Activated naive CD4-positive, alpha-beta T cell treated with anti-CD3 and anti-CD28 coated beads, Interleukin-2, amount 10 ng/mL, durations not matched to agents 7 days and 5 days (primary cell): ENCODE data around the gene LYRM4.

Experiments used
- CTCF ChIA-PET: fragments of 350-600 bp; sonication (Branson Sonifier 250); formaldehyde crosslinking; loops from one replicate; lab custom pipeline; 2021; ENCODE audit warnings: antibody characterized with exemption; lab: Charles Lee
- DNase-seq: peaks from one replicate; pipeline ENCODE4 v3.0.0-alpha.2; 2020
- H3K27ac Mint-ChIP-seq: one replicate; pipeline ENCODE4 v1.8.0; 2021; ENCODE audit warnings: mild to moderate bottlenecking, moderate library complexity, mixed read lengths
- H3K27me3 Mint-ChIP-seq: one replicate; pipeline ENCODE4 v1.8.0; 2021; ENCODE audit warnings: mild to moderate bottlenecking, mixed read lengths
- H3K36me3 Mint-ChIP-seq: one replicate; pipeline ENCODE4 v1.8.0; 2021; ENCODE audit warnings: mixed read lengths
- H3K4me1 Mint-ChIP-seq: one replicate; pipeline ENCODE4 v1.8.0; 2021; ENCODE audit warnings: mixed read lengths
- H3K4me3 Mint-ChIP-seq: one replicate; pipeline ENCODE4 v1.8.0; 2021; ENCODE audit warnings: mild to moderate bottlenecking, moderate library complexity, mixed read lengths
- H3K9me3 Mint-ChIP-seq: one replicate; pipeline ENCODE4 v1.8.0; 2021; ENCODE audit warnings: mixed read lengths

Gene LYRM4

DNA sequence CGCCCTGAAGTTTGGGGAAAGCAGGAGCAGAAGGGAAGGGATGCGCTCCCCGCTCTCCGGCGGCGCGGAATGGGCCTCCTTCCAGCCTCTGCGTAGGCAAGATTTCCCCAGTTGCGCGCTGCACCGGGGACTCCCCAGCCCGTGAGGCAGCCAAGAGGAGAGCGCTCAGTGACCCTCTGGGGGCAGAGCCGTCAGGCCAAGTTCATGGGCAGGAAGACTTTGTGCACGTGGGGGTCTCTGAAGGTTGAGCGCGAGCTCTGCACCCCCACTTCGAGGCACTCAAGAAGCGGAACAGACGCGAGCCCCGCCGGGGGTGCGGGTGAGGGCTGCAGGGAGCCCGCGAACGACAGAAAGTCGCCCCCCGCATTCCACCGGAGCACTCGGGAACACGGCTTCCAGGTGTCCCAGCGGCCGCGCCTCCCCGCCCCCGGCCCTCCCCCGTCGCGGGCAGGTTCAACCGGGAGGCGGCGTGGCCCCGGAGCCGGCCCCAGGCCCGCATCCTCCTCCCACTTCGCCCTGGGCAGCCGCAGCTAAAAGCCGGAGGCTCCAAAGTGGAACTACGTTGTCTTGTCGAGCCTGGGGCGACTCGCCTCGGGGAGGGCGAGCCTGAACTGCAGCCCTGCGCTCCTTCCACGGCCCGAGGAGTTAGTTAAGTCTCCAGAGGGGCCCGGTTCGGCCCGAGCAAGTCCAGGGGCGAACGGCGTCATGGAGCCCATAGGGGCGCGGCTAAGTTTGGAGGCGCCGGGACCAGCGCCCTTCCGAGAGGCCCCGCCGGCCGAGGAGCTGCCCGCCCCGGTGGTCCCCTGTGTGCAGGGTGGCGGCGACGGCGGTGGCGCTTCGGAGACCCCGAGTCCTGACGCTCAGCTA, 175.7 kb downstream of the LYRM4 start, which contains the start of gene PPP1R3G:
Gene PPP1R3G (plus strand): TSS at position 561 of the 867 bp plus-strand sequence. CDS start 145 bp downstream, at position 706.
- Mint-ChIP-seq H3K9me3 (no peaks in the 10 kb centered on the region), H3K36me3 (peaks cover 1% of the 10 kb centered on the region), H3K4me1 (peaks cover 10% of the 10 kb centered on the region), H3K27me3 (peaks cover 89% of the 10 kb centered on the region), H3K4me3 (peak within 1 kb of the TSS; percentile 75), H3K27ac (no peak within 1 kb of the TSS)
- CTCF ChIA-PET, result interaction anchor here (0.6 to 0.7 kb wide), 2 partner anchors 59 to 156 kb away, joined by 3 to 4 read pairs; no protein-coding TSS in a partner anchor
- DNase-seq, result peak; percentile 36

DNA sequence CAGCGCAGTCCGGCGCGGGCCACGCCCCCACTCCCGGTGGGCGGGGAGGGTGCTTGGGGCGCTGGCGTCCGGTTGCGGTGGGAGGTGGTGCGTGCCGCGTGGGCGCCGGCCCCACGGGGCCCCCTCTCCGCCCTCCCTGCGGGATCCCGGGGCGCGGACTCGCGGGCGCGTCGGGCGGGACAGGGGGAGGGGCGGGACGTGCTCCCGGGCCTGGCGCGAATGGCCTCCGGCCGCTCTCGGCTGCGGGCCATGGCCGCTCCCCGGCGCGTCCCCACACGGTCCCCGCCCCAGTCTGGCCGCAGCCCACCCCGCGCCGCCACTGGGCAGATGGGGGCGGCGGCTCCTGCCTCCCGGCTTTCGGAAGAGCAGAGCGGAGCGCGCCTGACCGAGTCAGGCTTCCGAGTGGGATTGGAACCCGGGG, 176.4 kb downstream of the LYRM4 start:
- DNase-seq, result no peak
- H3K4me1 Mint-ChIP-seq, result peaks cover 7% of the 10 kb centered on the region

DNA sequence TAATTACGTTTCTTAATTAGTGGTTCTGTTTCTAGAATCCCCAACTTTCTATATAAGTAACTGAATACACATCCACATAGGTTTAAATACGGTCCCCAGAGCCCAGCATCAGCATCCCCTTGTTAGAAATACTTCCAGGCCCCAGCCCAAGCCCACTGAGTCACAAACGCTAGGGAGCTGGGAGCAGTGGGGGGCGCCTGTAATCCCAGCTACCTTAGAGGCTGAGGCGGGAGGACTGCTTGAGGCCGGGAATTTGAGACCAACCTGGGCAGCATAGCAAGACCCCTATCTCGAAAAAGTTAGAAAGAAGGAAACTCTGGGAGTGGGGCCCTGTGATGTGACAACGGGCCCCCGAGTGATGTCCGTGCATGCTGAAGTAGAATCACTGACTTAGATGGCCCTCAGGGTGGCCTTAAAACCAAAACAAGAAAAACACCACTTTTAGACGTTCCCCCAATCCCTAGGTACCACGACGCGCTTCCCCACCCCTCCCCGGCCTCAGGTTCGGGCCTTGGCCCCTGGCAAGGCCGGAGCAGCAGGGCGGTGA, 176.9 kb downstream of the LYRM4 start:
- CTCF ChIA-PET, result no interaction called here
- peaks cover 87% of the 10 kb centered on the region for H3K27me3 Mint-ChIP-seq
- no peaks in the 10 kb centered on the region for H3K9me3 Mint-ChIP-seq
- DNase-seq, result no peak
- peak overlapping the region; percentile 43 for H3K4me3 Mint-ChIP-seq
- H3K4me1 Mint-ChIP-seq, result peaks cover 7% of the 10 kb centered on the region
- peaks cover 1% of the 10 kb centered on the region for H3K36me3 Mint-ChIP-seq
- no peak overlapping the region for H3K27ac Mint-ChIP-seq

More for the DNA sequence above, 176.4 kb downstream of the LYRM4 start:
- H3K27ac Mint-ChIP-seq, result no peak overlapping the region
- CTCF ChIA-PET, result no interaction called here
- H3K4me3 Mint-ChIP-seq, result peak overlapping the region; percentile 75
- H3K36me3 Mint-ChIP-seq, result peaks cover 1% of the 10 kb centered on the region
- peaks cover 85% of the 10 kb centered on the region for H3K27me3 Mint-ChIP-seq
- no peaks in the 10 kb centered on the region for H3K9me3 Mint-ChIP-seq

DNA sequence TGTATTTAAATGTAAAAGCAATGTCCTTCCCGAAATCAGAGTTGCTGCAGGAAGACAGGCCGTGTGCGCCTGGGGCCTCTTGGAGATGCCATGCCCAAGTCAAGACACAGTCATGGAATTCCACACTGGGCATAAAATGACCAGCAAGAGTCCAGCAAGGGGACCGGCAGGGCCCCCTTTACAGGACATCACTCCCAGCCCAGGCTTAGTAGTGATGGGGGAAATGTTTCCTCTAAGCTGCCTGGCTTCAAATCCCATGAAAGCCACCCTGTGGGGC, 177.5 kb downstream of the LYRM4 start:
- peaks cover 7% of the 10 kb centered on the region for H3K4me1 Mint-ChIP-seq
- H3K36me3 Mint-ChIP-seq, result peaks cover 1% of the 10 kb centered on the region
- no peak overlapping the region for H3K27ac Mint-ChIP-seq
- no peak overlapping the region for H3K4me3 Mint-ChIP-seq
- no peak for DNase-seq
- CTCF ChIA-PET, result no interaction called here
- peaks cover 81% of the 10 kb centered on the region for H3K27me3 Mint-ChIP-seq
- H3K9me3 Mint-ChIP-seq, result no peaks in the 10 kb centered on the region

DNA sequence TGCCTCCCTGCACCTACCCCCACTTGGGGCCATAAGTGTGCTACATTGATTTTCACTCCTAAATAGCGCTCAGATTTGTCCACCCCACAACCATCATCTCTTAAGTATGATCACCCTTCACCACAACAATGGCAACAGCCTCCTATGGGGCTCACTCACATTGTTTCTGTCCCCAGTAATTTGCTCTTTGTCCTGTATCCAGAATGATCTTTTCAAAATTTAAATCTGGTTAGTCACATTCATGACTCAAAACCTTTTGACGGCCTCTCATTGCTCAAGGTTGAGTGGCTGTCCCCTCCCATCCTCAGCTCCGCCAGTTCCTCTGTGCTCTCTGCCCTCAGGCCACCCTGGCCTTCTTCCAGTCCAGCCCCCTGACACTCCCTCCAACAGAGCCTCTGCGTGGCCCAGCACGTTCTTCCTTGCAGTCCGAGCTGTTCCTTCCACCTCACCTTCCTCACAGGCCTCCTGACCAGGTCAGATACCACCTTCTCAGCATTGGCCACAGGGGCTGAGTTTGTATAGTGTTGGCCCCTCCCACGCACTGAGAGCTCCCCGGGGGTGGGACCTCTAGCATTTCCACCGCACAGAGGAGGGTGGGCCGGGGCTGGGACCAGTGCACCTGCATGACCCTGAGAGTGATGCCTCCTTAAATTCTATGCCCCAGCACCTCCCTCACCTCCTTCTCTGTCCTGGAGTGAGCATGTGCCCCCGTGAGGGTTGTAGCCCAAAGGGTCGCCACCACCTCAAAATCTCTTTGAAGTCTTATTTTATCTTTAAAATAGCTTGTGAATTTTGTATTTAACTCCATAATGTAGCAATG, 178.1 kb downstream of the LYRM4 start:
- H3K27ac Mint-ChIP-seq, result no peak overlapping the region
- CTCF ChIA-PET, result no interaction called here
- DNase-seq, result no peak
- H3K4me1 Mint-ChIP-seq, result peaks cover 7% of the 10 kb centered on the region
- H3K27me3 Mint-ChIP-seq, result peaks cover 75% of the 10 kb centered on the region
- no peak overlapping the region for H3K4me3 Mint-ChIP-seq
- H3K36me3 Mint-ChIP-seq, result peaks cover 1% of the 10 kb centered on the region
- no peaks in the 10 kb centered on the region for H3K9me3 Mint-ChIP-seq

DNA sequence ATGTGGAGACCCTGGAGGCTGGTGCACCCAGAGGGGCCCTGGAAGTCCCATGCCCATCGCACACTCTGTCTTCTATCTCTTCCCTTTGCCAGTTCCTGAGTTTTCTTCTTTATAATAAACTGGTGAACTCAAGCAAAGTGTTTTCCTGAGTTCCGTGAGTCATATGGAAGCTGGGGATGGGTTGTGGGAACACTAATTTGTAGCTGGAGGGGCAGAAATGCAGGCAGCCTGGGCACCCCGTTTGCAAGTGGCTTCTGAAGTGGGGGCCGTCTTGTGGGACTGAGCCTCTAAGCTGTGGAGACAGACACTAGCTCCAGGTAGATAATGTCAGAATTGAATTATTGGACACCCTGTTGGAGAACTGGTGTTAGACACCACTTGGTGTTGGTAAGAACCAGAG, 178.8 kb downstream of the LYRM4 start:
- H3K4me3 Mint-ChIP-seq, result no peak overlapping the region
- H3K27ac Mint-ChIP-seq, result no peak overlapping the region
- H3K27me3 Mint-ChIP-seq, result peaks cover 72% of the 10 kb centered on the region
- no peak for DNase-seq
- peaks cover 7% of the 10 kb centered on the region for H3K4me1 Mint-ChIP-seq
- H3K9me3 Mint-ChIP-seq, result no peaks in the 10 kb centered on the region
- peaks cover 1% of the 10 kb centered on the region for H3K36me3 Mint-ChIP-seq
- CTCF ChIA-PET, result no interaction called here

DNA sequence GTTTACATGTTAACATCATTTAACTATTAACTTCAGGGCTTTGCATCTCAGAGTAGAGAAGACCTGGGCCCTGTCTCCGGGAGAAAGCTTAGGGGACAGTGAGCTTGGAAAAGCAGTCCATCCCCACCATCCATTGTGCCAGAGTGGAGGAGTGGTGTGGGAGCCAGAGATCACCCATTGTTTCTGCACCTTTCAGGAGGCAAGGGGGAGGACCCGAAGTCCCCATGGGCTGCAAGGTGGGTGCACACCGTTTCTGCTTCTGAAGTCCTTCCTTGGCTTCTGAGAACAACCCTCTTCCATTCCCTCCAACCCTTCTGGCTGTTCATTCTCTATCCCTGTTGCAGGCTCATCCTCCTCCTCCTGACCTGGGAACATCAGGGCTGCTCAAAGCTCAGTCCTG, 179.6 kb downstream of the LYRM4 start:
- Mint-ChIP-seq H3K27ac (no peak overlapping the region), H3K9me3 (no peaks in the 10 kb centered on the region), H3K36me3 (peaks cover 1% of the 10 kb centered on the region), H3K4me3 (no peak overlapping the region), H3K4me1 (peaks cover 4% of the 10 kb centered on the region), H3K27me3 (peaks cover 71% of the 10 kb centered on the region)
- CTCF ChIA-PET, result interaction anchor here (1.3 kb wide), 1 partner anchor 50 kb away, joined by 3 read pairs; no protein-coding TSS in a partner anchor
- no peak for DNase-seq

DNA sequence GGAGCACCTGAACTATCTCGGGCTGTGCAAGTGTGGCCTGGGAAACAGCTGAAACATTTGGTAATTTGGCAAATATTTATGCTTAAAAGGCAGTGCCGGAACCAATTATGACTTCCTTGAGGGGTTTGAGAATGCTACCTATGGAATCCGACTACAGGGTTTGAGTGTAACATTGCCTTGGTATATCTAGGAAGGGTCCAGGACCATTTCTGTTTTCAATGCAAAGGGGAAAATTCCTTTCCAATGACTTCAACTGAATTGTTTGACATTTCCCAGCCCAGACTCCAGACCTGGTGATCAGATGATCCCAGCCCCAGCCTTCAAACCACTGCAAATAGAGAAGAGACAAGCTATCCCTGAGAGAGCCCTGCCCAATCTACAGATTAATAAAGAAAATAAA, 180.2 kb downstream of the LYRM4 start:
- no peak for DNase-seq
- Mint-ChIP-seq H3K4me3 (no peak overlapping the region), H3K4me1 (peaks cover 3% of the 10 kb centered on the region), H3K27me3 (peaks cover 65% of the 10 kb centered on the region), H3K36me3 (peaks cover 1% of the 10 kb centered on the region), H3K27ac (no peak overlapping the region), H3K9me3 (no peaks in the 10 kb centered on the region)
- CTCF ChIA-PET, result interaction anchor here (1.3 kb wide), 1 partner anchor 50 kb away, joined by 3 read pairs; no protein-coding TSS in a partner anchor

DNA sequence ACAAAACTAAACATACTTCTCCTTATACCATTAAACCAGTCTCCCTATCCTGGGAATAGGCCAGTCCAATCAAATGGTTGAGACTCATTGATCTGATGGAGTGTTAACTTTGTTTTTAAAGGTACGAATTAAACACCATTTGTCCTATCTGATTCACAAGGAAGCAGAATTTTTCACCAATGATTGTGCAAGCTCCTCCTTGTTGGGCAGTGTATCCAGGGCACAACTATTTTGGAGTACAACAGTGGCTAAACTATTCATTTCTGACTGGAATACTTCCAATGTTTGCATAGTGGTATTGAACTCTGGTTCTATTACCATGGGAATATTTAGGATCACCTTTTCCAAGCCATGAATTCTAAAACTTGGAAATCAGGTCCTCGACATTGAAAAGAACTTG, 181.1 kb downstream of the LYRM4 start:
- Mint-ChIP-seq H3K9me3 (no peaks in the 10 kb centered on the region), H3K27ac (no peak overlapping the region), H3K36me3 (peaks cover under 1% of the 10 kb centered on the region), H3K4me3 (no peak overlapping the region), H3K27me3 (peaks cover 56% of the 10 kb centered on the region), H3K4me1 (peaks cover 2% of the 10 kb centered on the region)
- CTCF ChIA-PET, result no interaction called here
- DNase-seq, result no peak

DNA sequence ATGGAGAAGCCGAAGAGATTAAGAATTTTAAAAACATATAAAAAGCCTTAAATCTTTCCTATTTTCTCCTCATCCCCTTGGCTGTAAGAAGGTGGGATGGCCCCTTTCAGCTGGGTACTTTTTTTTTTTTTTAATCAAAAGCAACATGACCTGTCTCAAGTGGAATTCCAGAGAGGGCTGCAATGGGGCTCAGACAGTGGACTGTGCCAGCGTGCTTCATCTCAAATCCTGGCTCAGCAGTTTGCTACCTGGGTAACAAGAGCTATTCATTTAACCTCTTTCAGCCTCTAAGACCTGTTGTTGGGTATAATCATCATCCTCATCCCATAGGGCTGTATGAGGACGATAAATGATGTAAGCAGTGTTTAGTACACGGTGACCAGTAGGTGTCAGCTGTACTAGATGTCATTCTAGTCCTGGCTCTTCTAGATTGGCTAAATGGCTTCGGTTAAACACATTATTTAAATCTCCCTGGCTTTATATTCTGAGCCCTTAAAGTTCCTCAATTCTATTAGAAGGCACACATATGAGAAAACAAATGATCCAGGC, 182.6 kb downstream of the LYRM4 start:
- no peak overlapping the region for H3K27ac Mint-ChIP-seq
- no peak for DNase-seq
- H3K27me3 Mint-ChIP-seq, result peaks cover 41% of the 10 kb centered on the region
- H3K4me1 Mint-ChIP-seq, result no peaks in the 10 kb centered on the region
- H3K4me3 Mint-ChIP-seq, result no peak overlapping the region
- CTCF ChIA-PET, result interaction anchor here (0.7 kb wide), 1 partner anchor 709 kb away, joined by 4 read pairs; no protein-coding TSS in a partner anchor
- no peaks in the 10 kb centered on the region for H3K36me3 Mint-ChIP-seq
- H3K9me3 Mint-ChIP-seq, result no peaks in the 10 kb centered on the region

DNA sequence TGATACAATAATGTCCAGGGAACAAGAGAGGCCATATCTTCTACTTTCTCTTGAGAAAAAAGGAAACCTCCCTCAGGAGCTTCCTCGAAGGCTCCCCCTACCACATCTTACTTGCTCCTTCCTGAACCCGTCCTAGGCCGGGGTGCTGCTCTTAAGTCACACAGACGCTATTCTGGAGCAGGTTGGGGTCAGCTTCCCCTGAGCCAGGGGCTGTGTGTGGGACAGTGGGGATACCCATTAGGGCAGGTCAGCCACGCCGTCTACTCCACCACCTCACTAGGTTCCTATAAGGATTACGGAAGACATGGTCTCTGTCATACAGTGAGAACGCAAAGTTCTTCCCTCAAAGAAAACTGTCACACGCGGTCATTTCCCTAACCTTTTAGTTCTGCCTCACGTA, 183.8 kb downstream of the LYRM4 start:
- no peaks in the 10 kb centered on the region for H3K36me3 Mint-ChIP-seq
- no peak overlapping the region for H3K4me3 Mint-ChIP-seq
- peaks cover 28% of the 10 kb centered on the region for H3K27me3 Mint-ChIP-seq
- H3K27ac Mint-ChIP-seq, result no peak overlapping the region
- no peaks in the 10 kb centered on the region for H3K9me3 Mint-ChIP-seq
- CTCF ChIA-PET, result no interaction called here
- no peak for DNase-seq
- peaks cover 6% of the 10 kb centered on the region for H3K4me1 Mint-ChIP-seq

DNA sequence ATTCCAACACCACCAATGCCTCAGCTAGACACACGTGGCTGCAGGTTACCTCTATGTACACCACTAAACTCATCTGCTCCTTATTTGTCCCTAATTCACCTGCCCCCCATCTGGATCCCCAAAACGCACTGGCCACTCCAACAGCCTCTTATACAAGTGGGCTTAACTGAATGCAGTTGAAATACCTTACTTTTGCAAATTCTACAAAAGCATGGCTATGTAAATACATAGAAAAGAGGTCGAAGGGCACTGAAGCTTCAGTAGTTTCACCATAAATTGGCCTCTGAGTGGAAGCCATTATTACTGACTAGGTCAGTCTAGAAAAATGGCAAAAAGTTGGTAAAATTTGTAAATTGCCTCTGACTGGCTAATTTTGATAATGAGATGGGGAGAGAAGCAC, 186.8 kb downstream of the LYRM4 start:
- CTCF ChIA-PET, result no interaction called here
- Mint-ChIP-seq H3K27me3 (peaks cover 11% of the 10 kb centered on the region), H3K27ac (no peak overlapping the region), H3K9me3 (no peaks in the 10 kb centered on the region), H3K4me3 (no peak overlapping the region), H3K4me1 (peaks cover 6% of the 10 kb centered on the region), H3K36me3 (no peaks in the 10 kb centered on the region)
- DNase-seq, result no peak

DNA sequence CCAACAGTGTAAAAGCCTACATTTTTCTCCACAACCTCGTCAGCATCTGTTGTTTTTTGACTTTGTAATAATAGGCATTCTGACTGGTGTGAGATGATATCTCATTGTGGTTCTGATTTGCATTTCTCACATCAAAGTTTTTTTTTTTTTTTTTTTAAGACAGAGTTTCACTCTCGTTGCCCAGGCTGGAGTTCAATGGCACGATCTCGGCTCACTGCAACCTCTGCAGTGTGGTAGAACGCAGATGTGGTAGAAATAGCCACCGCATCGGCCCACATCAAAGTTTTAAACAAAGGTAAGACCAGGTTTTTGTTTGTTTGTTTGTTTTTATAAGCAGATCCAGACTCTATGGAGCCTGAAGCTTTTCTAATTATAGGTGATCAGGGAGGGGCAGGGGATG, 188.3 kb downstream of the LYRM4 start:
- DNase-seq, result peak; percentile 39
- Mint-ChIP-seq H3K4me3 (no peak overlapping the region), H3K27ac (peak overlapping the region; percentile 75), H3K27me3 (peaks cover 11% of the 10 kb centered on the region), H3K4me1 (peaks cover 6% of the 10 kb centered on the region), H3K9me3 (no peaks in the 10 kb centered on the region), H3K36me3 (no peaks in the 10 kb centered on the region)
- CTCF ChIA-PET, result no interaction called here

DNA sequence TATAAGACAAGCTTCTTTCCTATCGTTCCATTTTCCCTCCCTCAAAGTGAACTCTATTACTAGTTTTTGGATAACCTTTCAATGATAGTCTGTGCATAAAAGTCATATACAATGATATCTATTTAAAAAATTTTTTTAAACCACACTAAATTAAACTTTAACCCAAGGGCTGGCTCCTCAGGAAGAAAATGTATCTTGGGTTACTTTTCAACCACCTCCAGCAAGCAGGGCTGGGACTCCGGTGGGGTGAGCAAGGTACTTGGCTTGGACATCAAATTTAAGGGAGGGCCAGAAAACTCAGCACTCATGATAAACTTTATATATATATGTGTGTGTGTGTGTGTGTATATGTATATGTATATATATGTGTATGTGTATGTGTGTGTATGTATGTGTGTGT, 189.5 kb downstream of the LYRM4 start:
- no peak overlapping the region for H3K4me3 Mint-ChIP-seq
- no peak for DNase-seq

More for the DNA sequence above, 189.5 kb downstream of the LYRM4 start:
- Mint-ChIP-seq H3K36me3 (no peaks in the 10 kb centered on the region), H3K9me3 (peaks cover 2% of the 10 kb centered on the region), H3K27ac (no peak overlapping the region), H3K4me1 (peaks cover 6% of the 10 kb centered on the region), H3K27me3 (no peaks in the 10 kb centered on the region)
- CTCF ChIA-PET, result no interaction called here
